Activated CD4-positive, alpha-beta T cell treated with anti-CD3 and anti-CD28 coated beads for 36 hours (primary cell): ENCODE measurements around the gene ERBB4. TPM values are rescaled to one million over a fixed set of nuclear protein-coding genes. Genes with fewer than 3 reads are reported as not detected.

Experiments
- ATAC-seq: fragments of 200-7000 bp; cut with Tn5 transposase; one replicate; pipeline ENCODE4 v1.10.0; 2021; ENCODE audit warnings: mild to moderate bottlenecking, moderate library complexity
- CTCF ChIA-PET: fragments of 350-600 bp; sonication (Branson Sonifier 250); formaldehyde crosslinking; loops from one replicate; lab custom pipeline; 2021; ENCODE audit warnings: antibody characterized with exemption; lab: Charles Lee
- POLR2A ChIA-PET: fragments of 350-600 bp; sonication (Branson Sonifier 250); formaldehyde crosslinking; loops from one replicate; lab custom pipeline; 2021; ENCODE audit warnings: antibody characterized with exemption, inconsistent platforms; lab: Charles Lee
- DNase-seq: peaks from one replicate; pipeline ENCODE4 v3.0.0-alpha.2; 2020
- H3K27ac Mint-ChIP-seq: one replicate; pipeline ENCODE4 v1.8.0; 2021; ENCODE audit warnings: mixed read lengths
- H3K27me3 Mint-ChIP-seq: one replicate; pipeline ENCODE4 v1.8.0; 2021; ENCODE audit warnings: mixed read lengths
- H3K36me3 Mint-ChIP-seq: one replicate; pipeline ENCODE4 v1.8.0; 2021; ENCODE audit warnings: low read depth, mixed read lengths
- H3K4me1 Mint-ChIP-seq: one replicate; pipeline ENCODE4 v1.8.0; 2021; ENCODE audit warnings: mixed read lengths
- H3K4me3 Mint-ChIP-seq: one replicate; pipeline ENCODE4 v1.8.0; 2021; ENCODE audit warnings: mild to moderate bottlenecking, moderate library complexity, mixed read lengths
- H3K9me3 Mint-ChIP-seq: one replicate; pipeline ENCODE4 v1.8.0; 2021; ENCODE audit warnings: low read depth, mixed read lengths
- intact Hi-C, 2 experiments: fragments of 100-400 bp; cut with DNase I in 1 of 2; cut with micrococcal nuclease in 1 of 2; formaldehyde crosslinking; loops; one replicate each; pipeline versions ENCODE4 v1.14.2 to v1.15.1; 2022 to 2024; cut with DNase I, micrococcal nuclease
- total RNA-seq, 2 experiments: library from RNA; stranded (reverse); gene quantifications; one replicate each; pipeline ENCODE4 v1.2.3, GENCODE V29; 2021

ERBB4 gene
- total RNA-seq, 2 experiments from 2014 or later: not detected

DNA sequence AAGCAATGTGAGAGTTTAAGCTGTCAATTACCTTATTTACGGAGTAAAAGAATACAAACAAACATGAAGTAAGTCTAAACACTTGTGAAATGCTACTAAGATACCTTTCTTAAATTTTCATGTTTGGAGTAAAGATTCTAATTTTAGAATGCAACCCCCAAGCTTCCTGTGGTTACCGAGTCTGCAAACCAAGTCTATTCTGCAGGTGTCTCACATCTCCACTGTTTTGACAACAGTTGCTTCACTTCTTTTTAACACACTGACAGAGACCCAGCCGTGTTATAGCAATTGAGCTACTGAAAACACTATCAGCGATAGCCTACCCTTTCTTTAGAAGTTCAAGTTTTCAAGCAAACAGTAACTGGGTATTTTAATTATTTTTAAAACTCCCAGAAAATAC lies 608.3 kb downstream of the ERBB4 start:
- CTCF ChIA-PET: no interaction called here
- no peak overlapping the region for H3K27ac Mint-ChIP-seq
- H3K4me3 Mint-ChIP-seq: no peak overlapping the region
- H3K36me3 Mint-ChIP-seq: no peaks in the 10 kb centered on the region
- DNase-seq (no peak), ATAC-seq (no peak)
- no peaks in the 10 kb centered on the region for H3K9me3 Mint-ChIP-seq
- intact Hi-C loops: no loop called here
- POLR2A ChIA-PET: interaction anchor here (0.6 kb wide), 1 partner anchor 25 kb away, joined by 3 read pairs; no protein-coding TSS in a partner anchor
- H3K27me3 Mint-ChIP-seq: no peaks in the 10 kb centered on the region
- no peaks in the 10 kb centered on the region for H3K4me1 Mint-ChIP-seq

DNA sequence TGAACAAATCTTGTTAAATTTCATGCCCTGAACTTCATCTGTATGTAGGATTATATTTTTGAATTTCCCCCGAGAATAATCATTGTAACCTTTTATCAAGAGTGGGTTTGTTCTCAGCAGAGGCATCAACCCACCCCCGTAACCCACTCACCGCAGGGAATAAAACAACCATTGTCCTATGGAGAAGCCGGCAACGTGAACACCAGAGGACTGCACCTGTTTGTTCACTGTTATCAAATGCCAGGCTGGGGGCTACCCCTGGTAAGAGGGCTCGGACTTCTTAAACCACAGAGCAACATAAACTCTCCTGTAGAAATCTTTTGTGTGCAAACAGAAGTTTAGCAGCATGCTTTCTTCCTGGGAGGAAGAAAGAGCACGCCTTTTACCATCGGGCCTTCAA lies 610.4 kb downstream of the ERBB4 start:
- H3K27ac Mint-ChIP-seq: no peak overlapping the region
- H3K9me3 Mint-ChIP-seq: no peaks in the 10 kb centered on the region
- ChIA-PET CTCF (no interaction called here), POLR2A (no interaction called here)
- ATAC-seq (no peak), DNase-seq (no peak)
- no peak overlapping the region for H3K4me3 Mint-ChIP-seq
- intact Hi-C loops: no loop called here
- H3K27me3 Mint-ChIP-seq: no peaks in the 10 kb centered on the region
- H3K4me1 Mint-ChIP-seq: no peaks in the 10 kb centered on the region
- H3K36me3 Mint-ChIP-seq: no peaks in the 10 kb centered on the region

DNA sequence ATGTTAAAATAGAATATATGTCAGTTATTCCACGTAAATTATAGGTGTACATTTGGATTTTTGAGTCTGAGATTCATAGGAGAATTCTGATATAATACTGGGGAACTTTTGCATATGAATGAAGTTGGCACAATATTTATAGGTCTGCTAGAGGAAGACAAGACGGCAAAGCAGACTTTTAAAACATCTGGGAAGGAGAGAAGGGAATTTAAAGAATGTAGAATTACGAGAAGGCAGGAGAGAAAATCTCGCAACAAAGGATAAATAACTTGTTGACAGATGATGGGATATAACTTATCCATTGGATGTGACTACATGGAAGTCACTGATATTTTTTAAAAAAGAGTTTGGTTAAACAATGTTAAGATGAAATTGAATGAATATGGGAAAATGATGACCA lies 615.6 kb downstream of the ERBB4 start:
- Mint-ChIP-seq H3K27me3 (no peaks in the 10 kb centered on the region), H3K9me3 (no peaks in the 10 kb centered on the region)
- intact Hi-C loops: no loop called here

DNA sequence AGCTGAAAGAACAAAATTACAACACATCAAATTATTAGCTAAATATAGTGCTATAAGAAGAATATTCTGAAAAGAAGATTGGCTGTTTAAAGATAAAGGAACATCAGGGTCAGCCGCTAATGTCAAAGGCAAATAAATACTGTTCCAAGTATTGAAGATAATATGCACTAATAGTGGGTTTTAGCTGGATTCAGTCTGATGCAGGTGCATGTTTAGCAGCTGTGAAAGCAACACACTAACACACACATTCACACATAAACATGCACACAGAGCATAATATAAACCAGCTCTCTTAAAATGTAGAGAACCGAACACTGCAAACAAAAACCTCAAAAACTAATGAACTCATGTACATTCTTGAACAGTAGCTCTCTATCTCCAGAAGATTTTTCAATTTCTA lies 634.6 kb downstream of the ERBB4 start:
- Mint-ChIP-seq H3K27ac (no peak overlapping the region), H3K4me1 (no peaks in the 10 kb centered on the region), H3K9me3 (no peaks in the 10 kb centered on the region), H3K36me3 (no peaks in the 10 kb centered on the region), H3K27me3 (no peaks in the 10 kb centered on the region), H3K4me3 (no peak overlapping the region)
- ATAC-seq: no peak
- ChIA-PET POLR2A (no interaction called here), CTCF (no interaction called here)
- intact Hi-C loops: no loop called here
- DNase-seq: no peak

More for the DNA sequence above, 615.6 kb downstream of the ERBB4 start:
- CTCF ChIA-PET: no interaction called here
- POLR2A ChIA-PET: no interaction called here
- H3K4me3 Mint-ChIP-seq: no peak overlapping the region
- no peaks in the 10 kb centered on the region for H3K36me3 Mint-ChIP-seq
- ATAC-seq (no peak), DNase-seq (no peak)
- no peaks in the 10 kb centered on the region for H3K4me1 Mint-ChIP-seq
- H3K27ac Mint-ChIP-seq: no peak overlapping the region

DNA sequence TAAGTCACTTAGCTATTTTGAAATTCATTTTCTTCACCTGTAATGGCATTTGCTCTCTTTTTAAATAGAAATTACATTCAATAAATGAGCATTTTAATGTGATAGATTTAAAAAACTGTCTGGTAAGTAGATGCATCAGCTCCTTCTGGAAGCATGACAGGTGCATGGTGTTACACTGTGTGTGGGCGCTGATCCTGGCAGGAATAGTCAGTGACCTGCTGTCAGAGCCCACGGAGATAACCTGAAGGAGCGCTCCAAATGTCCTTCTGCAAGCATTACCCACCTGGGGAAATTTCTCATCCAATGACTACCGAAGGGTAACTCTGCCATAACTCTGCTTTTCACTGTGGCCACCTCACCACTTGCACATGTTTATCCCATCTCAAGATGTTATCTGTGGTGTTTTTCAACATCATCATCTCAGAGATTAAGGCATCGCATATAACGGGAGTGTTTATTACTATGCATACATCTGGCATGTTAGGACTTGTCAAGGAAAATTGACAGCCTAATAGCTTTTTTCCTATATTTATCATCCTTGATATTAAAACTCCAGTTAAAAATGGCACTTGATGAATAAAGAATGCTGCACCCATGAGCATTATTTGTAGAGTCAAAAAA lies 637.3 kb downstream of the ERBB4 start:
- intact Hi-C loops: no loop called here

DNA sequence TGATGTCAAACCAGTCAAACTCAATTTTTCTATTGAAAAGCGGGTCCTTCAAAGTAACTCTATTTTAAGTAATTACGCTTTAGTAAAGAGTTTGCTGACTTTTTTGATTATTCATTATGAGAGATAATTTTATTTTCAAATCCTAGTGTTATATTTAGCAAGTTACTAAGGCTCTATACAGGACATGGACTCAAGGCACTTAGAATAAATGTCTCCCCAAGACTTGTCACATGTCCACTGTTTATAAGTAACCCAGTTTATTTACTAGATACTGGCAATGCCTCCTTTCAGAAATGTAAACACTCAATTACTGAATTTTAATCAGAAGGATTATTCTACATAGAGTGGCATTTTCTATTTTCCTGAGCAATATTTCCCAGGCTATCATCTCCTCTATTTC lies 638.1 kb downstream of the ERBB4 start:
- intact Hi-C loops: no loop called here
- ChIA-PET CTCF (no interaction called here), POLR2A (no interaction called here)
- Mint-ChIP-seq H3K36me3 (no peaks in the 10 kb centered on the region), H3K27me3 (no peaks in the 10 kb centered on the region), H3K4me1 (no peaks in the 10 kb centered on the region), H3K27ac (no peak overlapping the region), H3K9me3 (no peaks in the 10 kb centered on the region), H3K4me3 (no peak overlapping the region)
- ATAC-seq: no peak
- no peak for DNase-seq

More for the DNA sequence above, 637.3 kb downstream of the ERBB4 start:
- H3K9me3 Mint-ChIP-seq: no peaks in the 10 kb centered on the region
- no peak overlapping the region for H3K27ac Mint-ChIP-seq
- POLR2A ChIA-PET: no interaction called here
- H3K36me3 Mint-ChIP-seq: no peaks in the 10 kb centered on the region
- no peak for ATAC-seq
- no peak overlapping the region for H3K4me3 Mint-ChIP-seq
- CTCF ChIA-PET: no interaction called here
- no peak for DNase-seq
- H3K4me1 Mint-ChIP-seq: no peaks in the 10 kb centered on the region
- H3K27me3 Mint-ChIP-seq: no peaks in the 10 kb centered on the region

DNA sequence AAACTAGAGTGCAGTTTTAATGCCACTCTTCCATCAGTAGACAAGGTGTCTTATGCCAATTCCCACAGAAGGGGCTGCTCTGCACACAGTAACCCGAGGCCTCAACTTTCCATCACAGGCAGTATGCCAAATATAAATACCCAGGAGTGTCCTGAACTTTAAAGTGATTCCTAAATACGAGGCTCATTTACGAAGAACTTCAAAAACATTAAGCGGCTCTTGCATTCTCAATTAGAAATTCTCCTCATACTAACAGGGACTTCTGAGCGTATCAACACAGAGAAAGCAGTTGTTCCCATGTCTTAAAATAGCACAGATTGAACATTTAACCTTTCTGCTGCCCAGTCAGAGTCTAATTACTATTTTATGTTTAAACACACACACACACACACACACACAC lies 638.6 kb downstream of the ERBB4 start:
- DNase-seq: no peak
- H3K36me3 Mint-ChIP-seq: no peaks in the 10 kb centered on the region
- no peaks in the 10 kb centered on the region for H3K9me3 Mint-ChIP-seq

DNA sequence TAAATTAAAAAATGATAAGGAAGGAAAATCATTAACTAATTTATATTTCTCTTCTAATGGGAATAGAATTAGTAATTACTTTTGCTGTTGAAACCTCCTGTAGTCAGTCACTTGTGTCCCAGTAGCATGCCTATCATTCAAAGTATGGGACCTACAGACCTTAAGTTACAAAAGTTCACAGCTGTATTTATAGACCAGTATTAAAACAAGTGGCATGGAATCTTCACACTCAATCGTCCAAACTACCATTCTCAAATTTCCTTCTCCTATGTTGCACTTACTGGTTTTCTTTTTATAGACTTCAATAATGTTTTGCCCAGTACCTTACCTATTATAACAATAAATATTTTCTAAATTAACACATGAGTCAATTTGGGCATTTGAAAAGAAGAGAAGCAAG lies 639.9 kb downstream of the ERBB4 start:
- POLR2A ChIA-PET: no interaction called here
- no peak for ATAC-seq
- no peaks in the 10 kb centered on the region for H3K27me3 Mint-ChIP-seq

More for the DNA sequence above, 638.6 kb downstream of the ERBB4 start:
- intact Hi-C loops: no loop called here
- no peak overlapping the region for H3K27ac Mint-ChIP-seq
- H3K27me3 Mint-ChIP-seq: no peaks in the 10 kb centered on the region
- ChIA-PET CTCF (no interaction called here), POLR2A (no interaction called here)
- no peak for ATAC-seq
- H3K4me1 Mint-ChIP-seq: no peaks in the 10 kb centered on the region
- no peak overlapping the region for H3K4me3 Mint-ChIP-seq

DNA sequence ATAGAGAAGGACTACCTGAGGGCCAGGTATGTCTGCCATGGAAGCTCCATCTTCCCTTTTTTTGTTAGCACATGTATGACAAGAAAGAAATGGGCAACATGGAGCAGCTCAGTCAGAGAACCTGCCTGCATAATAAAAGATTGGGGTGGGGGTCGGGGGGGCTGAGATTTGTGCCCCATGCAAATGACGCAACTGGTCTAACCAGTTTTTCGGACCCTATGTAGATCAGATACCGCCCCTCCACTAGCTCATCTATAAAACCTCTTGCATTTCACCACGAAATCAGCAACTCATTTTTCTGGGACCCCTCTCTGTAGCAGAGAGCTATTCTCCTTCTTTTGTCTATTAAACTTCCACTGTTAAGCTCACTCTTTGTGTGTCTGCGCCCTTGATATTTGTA lies 657.2 kb downstream of the ERBB4 start:
- ChIA-PET CTCF (no interaction called here), POLR2A (no interaction called here)
- Mint-ChIP-seq H3K27me3 (no peaks in the 10 kb centered on the region), H3K27ac (no peak overlapping the region), H3K4me3 (no peak overlapping the region), H3K4me1 (no peaks in the 10 kb centered on the region), H3K36me3 (no peaks in the 10 kb centered on the region), H3K9me3 (peaks cover 2% of the 10 kb centered on the region)
- intact Hi-C loops: no loop called here
- DNase-seq: no peak
- ATAC-seq: no peak

More for the DNA sequence above, 639.9 kb downstream of the ERBB4 start:
- CTCF ChIA-PET: no interaction called here
- Mint-ChIP-seq H3K36me3 (no peaks in the 10 kb centered on the region), H3K4me1 (no peaks in the 10 kb centered on the region), H3K27ac (no peak overlapping the region), H3K9me3 (no peaks in the 10 kb centered on the region), H3K4me3 (no peak overlapping the region)
- intact Hi-C loops: no loop called here
- no peak for DNase-seq

DNA sequence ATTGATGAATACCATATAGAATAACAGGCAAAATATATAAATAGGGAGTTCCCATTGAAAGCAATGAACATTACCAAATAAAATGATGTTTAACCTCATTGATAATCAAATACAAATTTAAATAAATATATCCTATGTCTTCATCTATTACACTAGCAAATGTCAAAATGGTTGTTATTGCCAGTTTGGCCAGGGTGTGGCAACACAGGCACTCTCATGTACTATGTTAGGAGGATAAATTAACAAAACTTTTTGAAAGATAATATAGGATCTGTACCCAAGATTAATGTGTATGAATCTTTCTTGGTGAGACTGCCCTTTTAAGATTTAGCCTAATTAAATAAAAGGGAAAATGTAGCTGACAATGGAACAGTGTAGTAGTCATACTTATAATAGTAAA lies 659.3 kb downstream of the ERBB4 start:
- Mint-ChIP-seq H3K36me3 (no peaks in the 10 kb centered on the region), H3K4me3 (no peak overlapping the region), H3K27me3 (no peaks in the 10 kb centered on the region), H3K4me1 (no peaks in the 10 kb centered on the region), H3K27ac (no peak overlapping the region), H3K9me3 (peaks cover 2% of the 10 kb centered on the region)
- no peak for ATAC-seq
- DNase-seq: no peak
- POLR2A ChIA-PET: no interaction called here
- intact Hi-C loops: loop anchor here in 1 of 2 experiments (5.0 kb wide), 1 partner anchor 688 kb away; no protein-coding TSS in a partner anchor
- CTCF ChIA-PET: interaction anchor here (0.6 to 0.7 kb wide), 2 partner anchors 39 to 306 kb away, joined by 4 to 5 read pairs; no protein-coding TSS in a partner anchor

DNA sequence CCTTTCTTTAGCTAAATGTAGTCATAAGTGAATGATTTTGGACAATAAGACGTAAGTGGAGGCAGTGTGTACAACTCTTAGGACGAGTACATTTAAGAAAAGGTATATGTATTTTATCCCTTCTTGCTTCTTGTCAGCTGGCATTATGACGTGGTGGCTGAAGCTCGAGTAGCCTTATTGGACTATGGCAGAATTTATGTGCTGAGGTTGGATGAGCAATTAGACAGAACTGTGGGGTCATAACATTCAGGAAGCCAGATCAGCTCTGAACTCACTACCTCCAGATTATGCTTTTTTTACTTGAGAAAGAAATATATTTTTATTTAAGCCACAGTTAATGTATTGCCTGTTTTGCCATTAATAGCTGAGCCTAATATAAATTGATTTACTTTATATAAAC lies 661.5 kb downstream of the ERBB4 start:
- DNase-seq (no peak), ATAC-seq (no peak)
- ChIA-PET CTCF (no interaction called here), POLR2A (no interaction called here)
- intact Hi-C loops: loop anchor here in 1 of 2 experiments (5.0 kb wide), 1 partner anchor 690 kb away; no protein-coding TSS in a partner anchor
- Mint-ChIP-seq H3K4me3 (no peak overlapping the region), H3K4me1 (no peaks in the 10 kb centered on the region), H3K9me3 (peaks cover 2% of the 10 kb centered on the region), H3K27ac (no peak overlapping the region), H3K27me3 (no peaks in the 10 kb centered on the region), H3K36me3 (no peaks in the 10 kb centered on the region)

DNA sequence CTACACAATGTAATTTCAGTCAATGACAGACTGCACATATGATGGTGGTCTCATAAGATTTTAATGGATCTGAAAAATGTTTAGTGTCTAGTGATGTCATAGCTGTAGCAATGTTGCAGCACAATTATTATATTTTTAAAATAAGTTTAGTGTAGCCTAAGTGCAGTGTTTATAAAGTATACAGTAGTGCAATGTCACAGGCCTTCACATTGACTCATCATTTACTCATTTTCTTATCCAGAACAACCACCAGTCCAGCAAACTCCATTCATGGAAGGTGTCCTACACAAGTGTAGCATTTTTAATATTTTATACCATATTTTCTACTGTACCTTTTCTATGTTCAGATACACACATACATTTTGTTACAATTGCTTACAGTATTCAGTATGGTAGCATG lies 663.1 kb downstream of the ERBB4 start:
- intact Hi-C loops: loop anchor here in 1 of 2 experiments (5.0 kb wide), 1 partner anchor 692 kb away; no protein-coding TSS in a partner anchor
- no peaks in the 10 kb centered on the region for H3K27me3 Mint-ChIP-seq
- H3K9me3 Mint-ChIP-seq: no peaks in the 10 kb centered on the region
- H3K4me3 Mint-ChIP-seq: no peak overlapping the region
- H3K27ac Mint-ChIP-seq: no peak overlapping the region
- ChIA-PET POLR2A (no interaction called here), CTCF (no interaction called here)
- H3K36me3 Mint-ChIP-seq: no peaks in the 10 kb centered on the region
- DNase-seq (no peak), ATAC-seq (no peak)
- no peaks in the 10 kb centered on the region for H3K4me1 Mint-ChIP-seq
